GM19463 (cell line): ENCODE measurements around the gene FOXP1.

Source experiments
- ATAC-seq: cut with Tn5 transposase; IDR thresholded peaks from one replicate; pipeline ENCODE4 v1.9.1; 2021; ENCODE audit warnings: mild to moderate bottlenecking, moderate library complexity; ENCODE audit not compliant: unreplicated experiment

Gene FOXP1

GRCh38 chr3:71406972-71407810, 176.3 kb downstream of the FOXP1 start:
- ATAC-seq: no peak

GRCh38 chr3:71402911-71403310, 180.6 kb downstream of the FOXP1 start:
- ATAC-seq: no peak

GRCh38 chr3:71402280-71402679, 181.2 kb downstream of the FOXP1 start:
- ATAC-seq: no peak

- ATAC-seq: no peak
Measured at GRCh38 chr3:71401695-71402231, 181.8 kb downstream of the FOXP1 start.

GRCh38 chr3:71400986-71401451, 182.5 kb downstream of the FOXP1 start:
- no peak for ATAC-seq

GRCh38 chr3:71399478-71399877, 184.1 kb downstream of the FOXP1 start:
- no peak for ATAC-seq

- ATAC-seq: no peak
Measured at GRCh38 chr3:71398157-71398836, 185.2 kb downstream of the FOXP1 start.

- no peak for ATAC-seq
Measured at GRCh38 chr3:71397726-71398125, 185.8 kb downstream of the FOXP1 start.

GRCh38 chr3:71397046-71397445, 186.5 kb downstream of the FOXP1 start:
- ATAC-seq: no peak

- ATAC-seq: no peak
Measured at GRCh38 chr3:71395927-71396695, 187.4 kb downstream of the FOXP1 start.

- no peak for ATAC-seq
Measured at GRCh38 chr3:71395470-71395869, 188.1 kb downstream of the FOXP1 start.

GRCh38 chr3:71393745-71394144, 189.8 kb downstream of the FOXP1 start:
- no peak for ATAC-seq

- peak; percentile 40 for ATAC-seq
Measured at GRCh38 chr3:71393093-71393492, 190.4 kb downstream of the FOXP1 start.

GRCh38 chr3:71392251-71392650, 191.3 kb downstream of the FOXP1 start:
- peak; percentile 57 for ATAC-seq

GRCh38 chr3:71391361-71391760, 192.2 kb downstream of the FOXP1 start:
- no peak for ATAC-seq

GRCh38 chr3:71389911-71390573, 193.5 kb downstream of the FOXP1 start:
- no peak for ATAC-seq

- no peak for ATAC-seq
Measured at GRCh38 chr3:71389191-71389590, 194.3 kb downstream of the FOXP1 start.

GRCh38 chr3:71388535-71389120, 194.9 kb downstream of the FOXP1 start:
- no peak for ATAC-seq

GRCh38 chr3:71387586-71387985, 195.9 kb downstream of the FOXP1 start:
- ATAC-seq: no peak
